Measurements from ENCODE around the gene SYNE2.

DNA sequence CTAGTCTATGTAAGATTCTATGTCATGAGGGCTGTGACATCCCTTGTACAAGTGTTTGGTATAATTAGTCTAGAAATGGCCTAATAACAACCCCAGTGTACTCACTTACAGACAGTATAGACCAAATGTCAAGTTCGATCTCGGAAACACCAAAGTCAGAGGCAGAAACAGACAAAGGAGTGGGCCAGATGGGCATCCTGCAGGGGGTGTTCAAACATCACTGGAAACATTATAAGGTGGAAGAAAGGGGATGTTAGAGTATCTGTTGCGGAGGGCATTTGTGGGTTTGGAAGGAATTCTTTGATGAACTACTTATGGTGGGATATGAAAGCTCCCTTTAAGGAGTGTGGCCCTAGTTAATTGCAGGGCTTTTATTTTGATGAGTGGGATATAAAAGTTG lies 306.8 kb downstream of the SYNE2 start:
- TF ChIP-seq EZH2 (IDR thresholded peaks at IDR 0.05) (no peak), EZH2phosphoT487 (IDR thresholded peaks at IDR 0.05) (no peak)
- TF ChIP-seq, protein P1, sequence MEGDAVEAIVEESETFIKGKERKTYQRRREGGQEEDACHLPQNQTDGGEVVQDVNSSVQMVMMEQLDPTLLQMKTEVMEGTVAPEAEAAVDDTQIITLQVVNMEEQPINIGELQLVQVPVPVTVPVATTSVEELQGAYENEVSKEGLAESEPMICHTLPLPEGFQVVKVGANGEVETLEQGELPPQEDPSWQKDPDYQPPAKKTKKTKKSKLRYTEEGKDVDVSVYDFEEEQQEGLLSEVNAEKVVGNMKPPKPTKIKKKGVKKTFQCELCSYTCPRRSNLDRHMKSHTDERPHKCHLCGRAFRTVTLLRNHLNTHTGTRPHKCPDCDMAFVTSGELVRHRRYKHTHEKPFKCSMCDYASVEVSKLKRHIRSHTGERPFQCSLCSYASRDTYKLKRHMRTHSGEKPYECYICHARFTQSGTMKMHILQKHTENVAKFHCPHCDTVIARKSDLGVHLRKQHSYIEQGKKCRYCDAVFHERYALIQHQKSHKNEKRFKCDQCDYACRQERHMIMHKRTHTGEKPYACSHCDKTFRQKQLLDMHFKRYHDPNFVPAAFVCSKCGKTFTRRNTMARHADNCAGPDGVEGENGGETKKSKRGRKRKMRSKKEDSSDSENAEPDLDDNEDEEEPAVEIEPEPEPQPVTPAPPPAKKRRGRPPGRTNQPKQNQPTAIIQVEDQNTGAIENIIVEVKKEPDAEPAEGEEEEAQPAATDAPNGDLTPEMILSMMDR (IDR thresholded peaks at IDR 0.05): no peak

Data from neural progenitor cell (in vitro differentiated cells).